Liver (tissue), 9 donors: ENCODE data around the gene DNAJC5. TPM values are rescaled to one million over a fixed set of nuclear protein-coding genes. Genes with fewer than 3 reads are reported as not detected.

Source experiments
- DNase-seq: peaks from one replicate; pipeline ENCODE4 v3.0.0-alpha.2; 2017; ENCODE audit warnings: low spot score
- H3K27ac ChIP-seq, 2 donors: one replicate each; pipeline ENCODE4 v1.7.0; 2013; ENCODE audit warnings: inconsistent platforms in 2 of 2, low read length in 2 of 2, control low read depth in 1 of 2, low read depth in 1 of 2, mild to moderate bottlenecking in 1 of 2
- H3K27me3 ChIP-seq, 4 donors: one replicate each; pipeline versions ENCODE4 v1.6.1 to v1.7.0; 2013; ENCODE audit warnings: low read length in 3 of 4, inconsistent platforms in 1 of 4, mild to moderate bottlenecking in 1 of 4, moderate library complexity in 1 of 4; ENCODE audit not compliant: control insufficient read depth in 4 of 4, insufficient read depth in 4 of 4
- H3K36me3 ChIP-seq, 4 donors: one replicate each; pipeline versions ENCODE4 v1.6.1 to v1.7.0; 2013; ENCODE audit warnings: low read length in 3 of 4, mild to moderate bottlenecking in 3 of 4, low read depth in 1 of 4, moderate library complexity in 1 of 4; ENCODE audit not compliant: control insufficient read depth in 4 of 4, insufficient read depth in 3 of 4
- H3K4me1 ChIP-seq, 4 donors: one replicate each; pipeline versions ENCODE4 v1.6.1 to v1.7.0; 2013; ENCODE audit warnings: low read length in 3 of 4, mild to moderate bottlenecking in 3 of 4, moderate library complexity in 1 of 4; ENCODE audit not compliant: control insufficient read depth in 4 of 4, insufficient read depth in 4 of 4
- H3K4me3 ChIP-seq, 3 donors: one replicate each; pipeline versions ENCODE4 v1.6.1 to v1.7.0; 2013; ENCODE audit warnings: low read length in 3 of 3, control low read depth in 1 of 3, low read depth in 1 of 3, mild to moderate bottlenecking in 1 of 3
- H3K9ac ChIP-seq, 2 donors: one replicate each; pipeline ENCODE4 v1.7.0; 2013; ENCODE audit warnings: low read length in 2 of 2, mild to moderate bottlenecking in 2 of 2, moderate library complexity in 2 of 2, control low read depth in 1 of 2, low read depth in 1 of 2
- H3K9me3 ChIP-seq, 4 donors: one replicate each; pipeline versions ENCODE4 v1.6.1 to v1.7.0; 2013; ENCODE audit warnings: low read length in 3 of 4; ENCODE audit not compliant: control insufficient read depth in 4 of 4
- ATF3 ChIP-seq: IDR thresholded peaks from 2 replicates; pipeline ENCODE4 v1.6.1; 2016; ENCODE audit warnings: antibody characterized with exemption
- CTCF ChIP-seq: fragments of 150-350 bp; IDR thresholded peaks from 2 replicates; pipeline ENCODE4 v1.5.1; 2017; ENCODE audit warnings: improper control_type of control experiment, low read depth, low read length; ENCODE audit not compliant: missing input control
- JUND ChIP-seq, 2 donors: IDR thresholded peaks; 2 replicates each; pipeline ENCODE4 v1.6.1; 2016; ENCODE audit warnings: antibody characterized with exemption in 2 of 2
- MAX ChIP-seq: IDR thresholded peaks from 2 replicates; pipeline ENCODE4 v1.6.1; 2016; ENCODE audit warnings: antibody characterized with exemption
- NR2F2 ChIP-seq: IDR thresholded peaks from 2 replicates; pipeline ENCODE4 v1.6.1; 2016; ENCODE audit warnings: antibody characterized with exemption
- REST ChIP-seq: IDR thresholded peaks from 2 replicates; pipeline ENCODE4 v1.6.1; 2016; ENCODE audit warnings: antibody characterized with exemption, mild to moderate bottlenecking
- SP1 ChIP-seq: IDR thresholded peaks from 2 replicates; pipeline ENCODE4 v1.6.1; 2018; ENCODE audit warnings: antibody characterized with exemption, mild to moderate bottlenecking
- YY1 ChIP-seq: IDR thresholded peaks from 2 replicates; pipeline ENCODE4 v1.6.1; 2016; ENCODE audit warnings: antibody characterized with exemption, mild to moderate bottlenecking
- WGBS: extraction: QIAGEN DNeasy Blood & Tissue Kit; methylation state at CpG from one replicate; pipeline ENCODE4 v1.1.7; 2013; 5-methylcytosine and 5-hydroxymethylcytosine counted together
- polyA plus RNA-seq, 2 donors: library from polyadenylated mRNA; stranded (reverse) in 1 of 2; unstranded in 1 of 2; fragments of 200-250 nt in 1 of 2; fragments of >200 nt in 1 of 2; fragmentation: Nextera tagmentation in 1 of 2; extraction: Ambion mirVana in 1 of 2; gene quantifications; one replicate each; pipeline versions ENCODE4 v1.2.1 to v1.2.3, GENCODE V29; 2013 to 2015
- total RNA-seq, 2 donors: library from RNA; depleted of rRNA; stranded (reverse); fragments of >200 nt; gene quantifications; one replicate each; pipeline ENCODE4 v1.2.3, GENCODE V29; 2014
- donor health status: healthy.
- donor health status: healthy.
- donor health status: healthy.
- donor health status: healthy.
- donor health status: healthy.

Gene DNAJC5
- total and polyA plus RNA-seq, 4 donors, result 8.2 to 28.6 (median 18.7) TPM

GRCh38 chr20:63979557-63980316 is 84.8 kb downstream of the DNAJC5 start, which contains the start of gene SAMD10:
Gene SAMD10, minus strand, starts transcription at chr20:63979642. Its CDS starts 175 bp downstream, at chr20:63979467.
- Histone ChIP-seq H3K27ac (peak within 1 kb of the TSS; percentile 60 to 79), H3K27me3 (no peaks in the 10 kb centered on the region), H3K36me3 (peaks cover 2 to 9% (median 5%) of the 10 kb centered on the region in 4 donors), H3K9ac (peak within 1 kb of the TSS in 1 of 2 donors; percentile 36), H3K4me3 (peak within 1 kb of the TSS; percentile 30 to 96 (median 66)), H3K4me1 (peaks cover 12 to 48% (median 29%) of the 10 kb centered on the region in 4 donors), H3K9me3 (no peaks in the 10 kb centered on the region)
- 6% methylated on average over 52 of the region's 52 CpGs for WGBS
- TF ChIP-seq ATF3 (no peak), SP1 (no peak), MAX (no peak), CTCF (peak; percentile 15), JUND (IDR thresholded peaks at IDR 0.05) (no peak)
- peak; percentile 76 for DNase-seq

GRCh38 chr20:63980317-63980805 is 85.4 kb downstream of the DNAJC5 start:
- peaks cover 12 to 48% (median 29%) of the 10 kb centered on the region in 4 donors for H3K4me1 ChIP-seq
- WGBS, result 80% methylated on average over 15 of the region's 15 CpGs
- H3K9me3 ChIP-seq, result no peaks in the 10 kb centered on the region
- TF ChIP-seq REST (no peak), YY1 (no peak), NR2F2 (no peak), JUND (IDR thresholded peaks at IDR 0.05) (no peak), CTCF (no peak)
- H3K27ac ChIP-seq, result peak overlapping the region; percentile 60 to 69
- peaks cover 4 to 15% (median 11%) of the 10 kb centered on the region in 4 donors for H3K36me3 ChIP-seq
- H3K27me3 ChIP-seq, result no peaks in the 10 kb centered on the region
- DNase-seq, result no peak
- peak overlapping the region in 2 of 3 donors; percentile 91 to 96 for H3K4me3 ChIP-seq
- peak overlapping the region in 1 of 2 donors; percentile 12 for H3K9ac ChIP-seq
